Skeletal muscle cell (primary cell): ENCODE measurements around the gene WDR45B.
"Not testable (repeated sequence)": the region's sequence is repeated elsewhere in the genome, so short reads cannot be mapped to it uniquely, and the experiment has no call there.

Experiments
- DNase-seq: peaks from one replicate; pipeline ENCODE4 v3.0.0-alpha.2; 2010; ENCODE audit warnings: low read depth
- H3K4me3 ChIP-seq: 2 replicates; pipeline ENCODE4 v1.5.1; 2011; ENCODE audit warnings: low read depth, mild to moderate bottlenecking, control low read depth, low read length, moderate library complexity

The WDR45B gene

DNA sequence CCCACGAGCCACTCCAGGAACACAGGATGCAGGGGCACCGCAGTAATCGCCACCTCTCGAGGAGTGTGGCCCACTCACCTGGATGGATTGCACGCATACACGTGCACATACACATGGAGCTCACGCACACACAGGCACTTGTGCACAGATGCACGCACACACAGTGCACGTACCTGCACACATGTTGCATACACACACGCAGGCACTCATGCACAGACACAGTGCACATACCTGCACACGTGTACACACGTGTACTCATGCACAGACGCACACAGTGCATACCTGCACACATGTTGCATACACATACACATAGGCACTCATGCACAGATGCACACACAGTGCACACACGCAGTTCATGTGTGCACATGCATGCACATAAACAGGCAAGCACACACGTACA, 11.6 kb upstream of the WDR45B start:
- DNase-seq: no peak
- H3K4me3 ChIP-seq: no peak overlapping the region

- DNase-seq: no peak
- H3K4me3 ChIP-seq: no peak overlapping the region
Measured at GRCh38 chr17:82658796-82659452, 10.7 kb upstream of the WDR45B start.

- no peak overlapping the region for H3K4me3 ChIP-seq
- DNase-seq: no peak
Measured at GRCh38 chr17:82658331-82658730, 10.1 kb upstream of the WDR45B start.

DNA sequence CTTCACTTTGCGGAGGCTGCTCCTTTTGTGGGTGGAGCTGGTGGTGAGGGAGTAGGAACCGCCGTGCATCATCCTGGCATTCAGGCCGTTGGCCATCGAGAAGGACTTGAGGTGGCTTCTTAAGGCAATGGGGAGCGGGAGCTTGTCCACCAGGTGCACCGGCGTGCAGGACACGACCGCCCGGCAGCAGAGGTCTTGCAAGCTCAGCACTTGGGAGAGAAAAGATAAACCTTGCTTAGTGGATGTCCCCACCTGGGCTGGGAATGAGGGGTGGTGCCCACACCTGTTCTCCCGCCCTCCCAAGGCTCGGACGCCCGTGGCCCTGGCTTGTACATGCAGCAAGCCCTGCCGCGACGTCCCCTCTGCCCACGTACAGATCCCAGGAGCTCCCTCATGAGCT, 9.7 kb upstream of the WDR45B start:
- H3K4me3 ChIP-seq: no peak overlapping the region
- no peak for DNase-seq

DNA sequence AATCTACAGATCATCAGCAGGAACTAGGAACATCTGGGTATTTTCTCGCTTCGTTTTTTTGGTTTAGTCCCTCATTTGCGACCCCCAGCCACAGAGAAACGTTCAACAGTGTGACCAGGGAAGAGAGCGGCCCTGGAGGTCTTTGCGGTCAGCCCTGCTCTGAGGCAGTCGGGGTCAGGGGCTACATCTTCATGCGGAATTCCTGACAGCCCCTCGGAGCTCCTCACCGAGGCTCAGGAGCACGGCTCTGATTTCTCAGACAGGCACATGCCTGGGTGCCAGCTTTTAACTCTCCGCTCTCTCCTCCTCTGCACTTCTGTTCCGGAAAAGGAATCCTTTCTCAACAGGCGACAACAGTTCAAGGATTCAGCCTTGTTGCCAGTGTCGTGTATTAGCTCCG, 8.0 kb upstream of the WDR45B start:
- no peak overlapping the region for H3K4me3 ChIP-seq
- DNase-seq: no peak

- H3K4me3 ChIP-seq: no peak overlapping the region
- DNase-seq: no peak
Measured at GRCh38 chr17:82655523-82655922, 7.3 kb upstream of the WDR45B start.

DNA sequence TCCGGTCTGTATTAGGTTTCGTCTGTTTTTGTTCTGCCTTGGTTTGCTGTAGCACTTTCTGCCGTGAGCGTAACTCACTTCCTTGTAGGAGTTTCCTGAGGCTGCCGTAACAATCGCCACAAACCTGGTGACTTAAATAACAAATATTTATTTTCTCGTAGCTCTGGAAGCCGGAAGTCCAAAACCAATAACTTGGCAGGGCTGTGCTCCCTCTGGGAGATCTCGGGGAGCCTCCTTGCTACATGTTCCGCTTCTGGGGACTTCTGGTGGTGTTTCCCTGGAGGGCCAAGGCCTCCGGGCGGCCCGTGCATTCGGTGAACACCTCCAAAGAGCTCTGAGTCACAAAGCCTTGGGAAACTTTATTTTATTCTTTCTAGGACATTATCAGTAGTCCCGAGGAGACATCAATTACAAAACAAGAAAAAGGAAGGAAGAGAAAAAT, 6.8 kb upstream of the WDR45B start:
- no peak for DNase-seq
- H3K4me3 ChIP-seq: no peak overlapping the region

- H3K4me3 ChIP-seq, DNase-seq: not testable (repeated sequence)
Measured at GRCh38 chr17:82654611-82655010, 6.4 kb upstream of the WDR45B start.

DNA sequence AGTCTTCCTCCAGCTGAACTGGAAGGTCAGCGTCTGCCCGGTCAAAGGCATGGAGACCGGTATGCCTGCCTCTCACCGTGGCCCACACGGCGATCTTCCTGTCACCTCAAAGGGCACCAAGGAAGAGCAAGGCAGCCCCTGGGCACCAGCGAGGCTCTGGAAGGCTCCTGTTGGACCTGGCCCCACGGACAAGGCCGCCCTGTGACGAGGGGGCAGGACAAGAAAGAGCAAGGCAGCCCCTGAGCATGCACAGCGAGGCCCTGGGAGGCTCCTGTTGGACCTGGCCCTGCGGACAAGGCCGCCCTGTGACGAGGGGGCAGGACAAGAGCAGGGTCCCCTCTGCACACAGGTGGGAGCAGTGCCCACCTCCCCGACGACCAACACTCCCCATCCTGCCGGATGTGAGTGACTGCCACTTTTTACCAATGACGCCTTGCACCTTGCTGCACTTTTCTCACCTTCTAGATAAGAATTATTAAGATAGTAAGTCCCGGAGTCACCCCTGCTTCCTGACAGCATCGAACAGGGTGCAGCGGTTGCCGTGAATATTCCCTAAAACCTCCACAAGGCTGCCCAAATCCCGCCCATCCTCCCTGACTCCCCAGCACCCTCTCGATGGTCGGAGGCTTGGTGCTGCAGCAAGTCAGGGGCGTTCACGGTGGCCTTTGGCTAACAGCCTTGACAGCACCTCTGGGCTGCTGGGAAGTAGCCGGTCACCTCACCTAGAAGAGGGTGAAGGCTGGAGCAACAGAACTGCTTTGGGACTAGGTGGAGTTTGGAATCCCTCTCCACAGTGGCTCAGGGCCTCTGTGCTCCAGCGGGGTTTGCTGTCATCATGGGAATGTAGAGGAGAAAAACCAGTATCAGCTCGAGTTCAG, 5.6 kb upstream of the WDR45B start:
- no peak overlapping the region for H3K4me3 ChIP-seq
- no peak for DNase-seq

DNA sequence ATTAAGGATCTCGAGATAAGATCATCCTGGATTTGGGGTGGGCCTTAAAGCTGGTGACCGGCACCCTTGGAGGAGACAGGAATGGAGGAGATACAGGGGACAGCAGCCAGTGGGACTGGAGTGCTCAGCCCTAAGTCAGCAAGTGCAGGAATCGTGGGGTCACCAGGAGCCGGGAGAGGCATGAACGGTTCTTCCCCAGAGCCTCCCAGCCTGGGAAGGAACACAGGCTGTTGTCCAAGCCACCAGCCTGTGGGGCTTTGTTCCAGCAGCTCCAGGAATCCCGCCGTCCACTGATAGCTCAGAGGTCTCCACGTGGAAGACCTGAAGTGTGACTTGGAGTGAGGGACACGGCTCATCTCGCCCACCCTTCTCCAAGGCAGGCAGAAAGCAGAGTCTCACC, 2.5 kb upstream of the WDR45B start:
- no peak overlapping the region for H3K4me3 ChIP-seq
- no peak for DNase-seq

DNA sequence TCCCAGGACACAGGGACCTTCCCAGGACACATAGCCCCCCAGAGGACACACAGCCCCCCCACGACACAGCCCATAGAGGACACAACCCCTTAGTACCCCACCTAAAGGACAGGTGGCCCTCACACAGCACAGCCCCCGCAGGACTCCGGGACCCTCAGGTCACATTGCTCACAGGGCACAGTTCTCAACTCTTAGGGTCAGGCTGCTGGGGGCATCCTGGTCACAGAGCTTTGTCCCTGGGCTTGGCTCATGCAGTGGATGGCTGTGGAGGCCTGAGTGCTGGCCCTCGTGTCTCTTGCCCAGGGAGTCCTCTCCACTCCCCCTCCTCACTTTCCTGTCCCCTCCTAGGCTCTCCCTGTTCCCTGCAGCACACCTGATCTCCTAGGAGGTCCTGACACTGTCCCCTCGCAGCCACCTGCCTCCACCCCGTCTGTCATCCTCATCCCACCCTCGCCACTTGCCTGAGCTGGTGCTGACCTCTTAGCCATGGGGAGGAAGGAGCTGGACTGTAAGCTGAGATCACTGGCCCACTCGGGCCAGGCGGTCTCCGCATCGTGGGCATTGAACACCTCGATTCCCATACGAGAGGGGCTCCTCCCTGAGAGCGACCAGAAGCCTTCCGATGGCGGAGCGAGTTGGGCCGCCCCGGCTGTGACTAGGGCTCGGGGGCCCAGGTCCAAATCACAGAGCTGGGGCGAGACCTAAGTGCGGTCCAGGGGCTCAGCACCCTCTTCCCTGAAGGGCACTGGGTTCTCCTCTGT, 1.4 kb upstream of the WDR45B start:
- DNase-seq: no peak
- no peak overlapping the region for H3K4me3 ChIP-seq

GRCh38 chr17:82648742-82649331, 593 bp upstream of the WDR45B start:
- H3K4me3 ChIP-seq: peak overlapping the region; percentile 48
- no peak for DNase-seq

DNA sequence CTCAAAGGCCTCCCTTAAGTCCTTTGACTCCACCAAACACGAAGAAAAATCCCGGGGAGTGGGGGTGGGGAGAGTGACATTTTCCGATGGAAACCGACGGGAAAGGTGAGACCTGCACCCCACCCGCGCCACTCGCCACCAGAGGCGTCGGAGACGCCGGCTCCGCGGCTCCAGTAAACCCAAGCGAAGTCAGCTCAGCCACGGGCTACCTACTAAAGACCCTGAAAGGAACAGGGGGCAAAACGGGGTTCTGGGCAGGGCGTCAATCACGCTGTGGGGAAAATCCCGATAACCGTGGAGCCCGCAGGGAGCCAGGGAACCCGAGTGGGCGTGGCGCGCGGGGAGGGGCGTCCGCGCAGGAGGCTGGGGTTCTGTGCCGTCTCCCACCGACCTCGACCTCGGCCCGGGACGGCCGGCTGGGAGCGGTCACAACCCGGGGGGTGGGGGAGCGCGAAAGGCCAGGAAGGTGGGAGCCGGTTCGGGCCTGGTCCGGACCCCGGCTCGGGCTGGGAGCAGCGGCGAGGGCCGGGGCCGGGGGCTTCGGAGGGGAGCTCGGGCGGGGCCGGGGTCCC, 565 bp downstream of the WDR45B start:
- no peak for DNase-seq
- peak overlapping the region; percentile 84 for H3K4me3 ChIP-seq

- DNase-seq: no peak
- no peak overlapping the region for H3K4me3 ChIP-seq
Measured at GRCh38 chr17:82645516-82645915, 2.7 kb downstream of the WDR45B start.

DNA sequence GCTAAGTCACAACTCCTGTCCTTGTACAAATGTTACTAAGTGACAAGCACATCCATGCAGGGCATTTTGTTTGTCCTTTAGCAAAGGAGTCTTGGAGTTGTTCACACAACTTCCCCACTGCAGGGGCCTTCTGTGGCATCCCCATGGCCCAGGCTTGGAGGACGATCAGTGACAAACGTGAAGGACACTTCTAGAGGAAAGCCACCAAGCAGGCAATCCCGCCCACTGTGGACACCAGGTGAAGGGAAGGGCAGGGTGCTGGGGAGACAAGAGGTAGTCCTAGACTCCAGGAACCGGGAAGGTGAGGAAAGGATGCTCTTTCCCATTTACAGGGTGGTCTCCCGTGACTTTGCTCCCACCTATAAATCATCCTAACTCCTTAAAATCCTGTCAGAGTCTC, 4.1 kb downstream of the WDR45B start:
- DNase-seq: no peak
- no peak overlapping the region for H3K4me3 ChIP-seq

DNA sequence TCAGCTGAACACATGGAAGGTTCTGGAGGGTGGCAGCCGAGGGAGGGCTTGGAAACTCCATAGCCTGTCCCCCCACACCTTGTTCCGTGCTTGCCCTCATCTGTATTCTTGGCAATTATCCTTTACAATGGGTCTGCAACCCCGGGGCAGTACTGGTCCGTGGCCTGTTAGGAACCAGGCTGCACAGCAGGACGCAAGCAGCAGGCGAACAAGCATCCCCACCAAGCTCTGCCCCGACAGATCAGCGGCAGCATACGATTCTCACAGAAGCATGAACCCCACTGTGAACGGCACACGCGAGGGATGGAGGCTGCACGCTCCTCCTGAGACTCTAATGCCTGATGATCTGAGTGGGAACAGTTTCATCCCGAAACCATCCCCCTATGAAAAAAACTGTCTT, 6.2 kb downstream of the WDR45B start:
- H3K4me3 ChIP-seq: no peak overlapping the region
- DNase-seq: no peak

DNA sequence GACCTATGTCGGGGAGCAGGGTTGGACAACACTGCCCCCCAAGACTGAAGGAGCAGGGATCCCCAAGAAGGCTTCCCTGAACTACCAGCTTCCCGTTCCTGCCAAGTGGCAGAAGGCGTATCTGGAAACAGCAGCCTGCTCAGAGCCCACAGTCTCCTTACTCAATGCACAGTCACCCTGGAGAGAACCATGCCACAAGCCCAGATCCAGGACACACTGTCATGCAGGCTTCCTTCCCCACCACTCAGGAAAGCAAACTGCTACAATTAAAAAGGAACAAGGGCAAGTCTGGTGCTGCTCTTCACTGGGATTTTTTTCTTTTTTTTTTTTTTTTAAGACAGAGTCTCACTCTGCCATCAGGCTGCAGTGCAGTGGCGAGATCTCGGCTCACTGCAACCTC, 8.2 kb downstream of the WDR45B start:
- no peak for DNase-seq
- H3K4me3 ChIP-seq: no peak overlapping the region

DNA sequence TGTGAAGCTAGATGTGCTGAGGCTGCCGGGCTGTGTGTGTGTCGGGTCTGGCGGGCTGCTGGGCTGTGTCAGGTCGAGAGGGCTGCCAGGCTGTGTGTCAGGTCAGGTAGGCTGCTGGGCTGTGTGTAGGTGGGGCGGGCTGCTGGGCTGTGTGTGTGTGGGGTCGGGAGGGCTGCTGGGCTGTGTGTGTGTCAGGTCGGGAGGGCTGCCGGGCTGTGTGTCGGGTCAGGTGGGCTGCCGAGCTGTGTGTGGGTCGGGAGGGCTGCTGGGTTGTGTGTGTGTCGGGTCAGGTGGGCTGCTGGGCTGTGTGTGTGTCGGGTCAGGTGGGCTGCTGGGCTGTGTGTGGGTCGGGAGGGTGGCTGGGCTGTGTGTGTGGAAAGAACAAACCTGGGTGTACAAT, 8.6 kb downstream of the WDR45B start:
- no peak for DNase-seq
- H3K4me3 ChIP-seq: no peak overlapping the region

DNA sequence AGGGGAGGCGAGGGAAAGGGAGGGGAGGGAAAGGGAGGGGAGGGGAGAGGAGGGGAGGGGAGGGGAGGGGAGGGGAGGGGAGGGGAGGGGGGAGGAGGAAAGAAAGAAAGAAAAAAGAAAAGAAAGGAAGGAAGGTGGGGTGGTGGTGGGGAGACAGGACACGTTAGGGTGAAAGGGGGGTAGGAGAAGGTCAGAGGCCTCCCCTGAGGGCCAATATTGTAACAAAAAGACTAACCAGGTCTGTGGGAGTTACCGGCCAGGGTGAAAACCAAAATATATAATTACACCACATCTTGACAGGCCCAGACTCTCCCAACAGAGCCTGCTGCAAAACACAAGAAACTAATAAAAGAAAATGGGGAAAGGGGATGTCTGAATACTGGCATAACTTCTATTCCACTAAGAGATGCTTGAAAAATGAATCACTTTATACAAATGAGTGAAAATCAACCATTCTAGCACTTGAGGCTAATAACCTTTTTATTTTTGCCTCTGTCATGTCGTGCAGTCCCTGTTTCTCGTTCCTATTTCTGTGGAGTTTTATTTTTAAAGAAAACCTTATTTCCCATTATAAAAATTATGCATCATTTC, 10.0 kb downstream of the WDR45B start:
- no peak overlapping the region for H3K4me3 ChIP-seq
- no peak for DNase-seq
